HEK293 (cell line): ENCODE results near the gene CDC5L.

Experiments
- CTCF ChIA-PET: fragments of 350-600 bp; formaldehyde crosslinking; extraction: SDS; loops from one replicate; lab custom pipeline; 2021; ENCODE audit warnings: antibody characterized with exemption; lab: Yijun Ruan, JAX
- POLR2A ChIA-PET: fragments of 300-600 bp; formaldehyde crosslinking; extraction: SDS; loops from one replicate; lab custom pipeline; 2020; ENCODE audit warnings: antibody characterized with exemption, inconsistent platforms; lab: Yijun Ruan, JAX
- H3K27ac ChIP-seq: fragments of 200-500 bp; sonication (Bioruptor generic); 2 replicates; pipeline ENCODE4 v1.5.1; 2014; ENCODE audit warnings: low read depth, low read length, control low read depth, inconsistent platforms; ENCODE audit errors: extremely low read depth
- H3K36me3 ChIP-seq, 2 experiments: fragments of 200-500 bp in 1 of 2; sonication (Bioruptor generic) in 1 of 2; 1 replicate in 1 of 2; 2 replicates in 1 of 2; pipeline ENCODE4 v1.5.1; 2014 to 2017; ENCODE audit warnings: inconsistent platforms in 2 of 2, low read length in 2 of 2; ENCODE audit not compliant: control insufficient read depth in 2 of 2, insufficient read depth in 1 of 2
- H3K4me1 ChIP-seq: fragments of 200-500 bp; sonication (Bioruptor generic); 2 replicates; pipeline ENCODE4 v1.5.1; 2014; ENCODE audit warnings: mild to moderate bottlenecking, low read length, inconsistent platforms; ENCODE audit not compliant: control insufficient read depth, insufficient read depth
- H3K4me3 ChIP-seq: 2 replicates; pipeline ENCODE4 v1.5.1; 2011; ENCODE audit warnings: low read depth, mild to moderate bottlenecking, control low read depth, low read length, moderate library complexity
- H3K9me3 ChIP-seq: fragments of 200-500 bp; sonication (Bioruptor generic); 2 replicates; pipeline ENCODE4 v1.5.1; 2014; ENCODE audit warnings: low read depth, low read length, inconsistent platforms; ENCODE audit not compliant: control insufficient read depth, insufficient read depth
- HOXD13 ChIP-seq: sonication (generic); formaldehyde crosslinking; IDR thresholded peaks from 2 replicates; pipeline ENCODE4 v1.8.0; 2022; ENCODE audit warnings: missing genetic modification reagents, borderline replicate concordance
- IKZF3 ChIP-seq: fragments of 450-650 bp; IDR thresholded peaks from 2 replicates; pipeline ENCODE4 v1.5.0; 2018; ENCODE audit warnings: missing biosample characterization, mild to moderate bottlenecking, missing genetic modification characterization, moderate library complexity
- KLF1 ChIP-seq: fragments of 450-650 bp; formaldehyde crosslinking; IDR thresholded peaks from 2 replicates; pipeline ENCODE4 v1.5.1; 2016; ENCODE audit warnings: missing biosample characterization, missing genetic modification characterization
- KLF17 ChIP-seq: fragments of 450-650 bp; formaldehyde crosslinking; IDR thresholded peaks from 2 replicates; pipeline ENCODE4 v1.5.1; 2016; ENCODE audit warnings: missing biosample characterization, missing genetic modification characterization
- REPIN1 ChIP-seq: fragments of 450-650 bp; formaldehyde crosslinking; IDR thresholded peaks from 2 replicates; pipeline ENCODE4 v1.5.1; 2017; ENCODE audit warnings: missing biosample characterization, missing genetic modification characterization, low read depth
- SALL2 ChIP-seq: fragments of 450-650 bp; formaldehyde crosslinking; IDR thresholded peaks from 2 replicates; pipeline ENCODE4 v1.5.0; 2017; ENCODE audit warnings: missing biosample characterization, mild to moderate bottlenecking, missing genetic modification characterization, borderline replicate concordance
- SP7 ChIP-seq: fragments of 450-650 bp; formaldehyde crosslinking; IDR thresholded peaks from 2 replicates; pipeline ENCODE4 v1.5.1; 2016; ENCODE audit warnings: missing biosample characterization, missing genetic modification characterization
- WT1 ChIP-seq: fragments of 450-650 bp; formaldehyde crosslinking; IDR thresholded peaks from 2 replicates; pipeline ENCODE4 v1.5.1; 2016; ENCODE audit warnings: missing biosample characterization, missing genetic modification characterization
- ZBTB48 ChIP-seq: fragments of 450-650 bp; formaldehyde crosslinking; IDR thresholded peaks from 2 replicates; pipeline ENCODE4 v1.5.1; 2016; ENCODE audit warnings: missing biosample characterization, missing genetic modification characterization
- ZFP37 ChIP-seq: fragments of 450-650 bp; formaldehyde crosslinking; IDR thresholded peaks from 2 replicates; pipeline ENCODE4 v1.5.1; 2016; ENCODE audit warnings: missing biosample characterization, missing genetic modification characterization
- ZNF2 ChIP-seq: fragments of 450-650 bp; formaldehyde crosslinking; IDR thresholded peaks from 2 replicates; pipeline ENCODE4 v1.5.1; 2016; ENCODE audit warnings: missing biosample characterization, missing genetic modification characterization
- ZNF202 ChIP-seq: fragments of 450-650 bp; formaldehyde crosslinking; IDR thresholded peaks from 2 replicates; pipeline ENCODE4 v1.5.1; 2016; ENCODE audit warnings: missing biosample characterization, missing genetic modification characterization, borderline replicate concordance
- ZNF221 ChIP-seq: fragments of 450-650 bp; formaldehyde crosslinking; IDR thresholded peaks from 2 replicates; pipeline ENCODE4 v1.5.1; 2017; ENCODE audit warnings: missing biosample characterization, missing genetic modification characterization, borderline replicate concordance
- ZNF248 ChIP-seq: fragments of 450-650 bp; formaldehyde crosslinking; IDR thresholded peaks from 2 replicates; pipeline ENCODE4 v1.5.1; 2017; ENCODE audit warnings: missing biosample characterization, missing genetic modification characterization
- ZNF292 ChIP-seq: fragments of 450-650 bp; formaldehyde crosslinking; IDR thresholded peaks from 2 replicates; pipeline ENCODE4 v1.5.1; 2016; ENCODE audit warnings: low read depth, missing biosample characterization, missing genetic modification characterization, borderline replicate concordance
- ZNF311 ChIP-seq: fragments of 450-650 bp; formaldehyde crosslinking; IDR thresholded peaks from 2 replicates; pipeline ENCODE4 v1.5.1; 2017; ENCODE audit warnings: missing biosample characterization, missing genetic modification characterization, borderline replicate concordance
- ZNF362 ChIP-seq: fragments of 450-650 bp; formaldehyde crosslinking; IDR thresholded peaks from 2 replicates; pipeline ENCODE4 v1.5.1; 2016; ENCODE audit warnings: missing biosample characterization, missing genetic modification characterization
- ZNF37A ChIP-seq: fragments of 450-650 bp; IDR thresholded peaks from 2 replicates; pipeline ENCODE4 v1.5.1; 2018; ENCODE audit warnings: missing biosample characterization, missing genetic modification characterization
- ZNF404 ChIP-seq: fragments of 450-650 bp; formaldehyde crosslinking; IDR thresholded peaks from 2 replicates; pipeline ENCODE4 v1.5.1; 2017; ENCODE audit warnings: missing biosample characterization, missing genetic modification characterization
- ZNF426 ChIP-seq: fragments of 450-650 bp; formaldehyde crosslinking; IDR thresholded peaks from 2 replicates; pipeline ENCODE4 v1.5.1; 2017; ENCODE audit warnings: missing biosample characterization, missing genetic modification characterization, mild to moderate bottlenecking, inconsistent platforms, moderate library complexity
- ZNF501 ChIP-seq: fragments of 450-650 bp; formaldehyde crosslinking; IDR thresholded peaks from 2 replicates; pipeline ENCODE4 v1.5.1; 2016; ENCODE audit warnings: missing biosample characterization, missing genetic modification characterization
- ZNF558 ChIP-seq: fragments of 450-650 bp; formaldehyde crosslinking; IDR thresholded peaks from 2 replicates; pipeline ENCODE4 v1.5.1; 2016; ENCODE audit warnings: missing biosample characterization, missing genetic modification characterization
- ZNF561 ChIP-seq: fragments of 450-650 bp; IDR thresholded peaks from 2 replicates; pipeline ENCODE4 v1.5.1; 2018; ENCODE audit warnings: missing biosample characterization, missing genetic modification characterization, borderline replicate concordance
- ZNF701 ChIP-seq: fragments of 450-650 bp; formaldehyde crosslinking; IDR thresholded peaks from 2 replicates; pipeline ENCODE4 v1.5.1; 2016; ENCODE audit warnings: missing biosample characterization, missing genetic modification characterization
- ZNF76 ChIP-seq: fragments of 450-650 bp; formaldehyde crosslinking; IDR thresholded peaks from 2 replicates; pipeline ENCODE4; 2016; ENCODE audit warnings: low read depth, missing biosample characterization, missing genetic modification characterization, borderline replicate concordance
- TF ChIP-seq, protein P1 (sequence below): fragments of 450-650 bp; formaldehyde crosslinking; IDR thresholded peaks from 2 replicates; pipeline ENCODE4 v1.5.1; 2016; ENCODE audit warnings: missing biosample characterization, missing genetic modification characterization

Gene CDC5L

GRCh38 chr6:44415449-44415848, 27.9 kb downstream of the CDC5L start:
- no peaks in the 10 kb centered on the region for H3K9me3 ChIP-seq
- no peaks in the 10 kb centered on the region for H3K4me1 ChIP-seq
- CTCF ChIA-PET = interaction anchor here (0.7 to 1.3 kb wide), 2 partner anchors 16 to 41 kb away, joined by 4 to 9 read pairs; no protein-coding TSS in a partner anchor
- no peak for TF ChIP-seq ZNF76 (tag by site-specific recombination)
- TF ChIP-seq ZNF558 (tag by site-specific recombination) = no peak
- no peak for TF ChIP-seq ZNF248 (tag by site-specific recombination)
- TF ChIP-seq HOXD13 (CRISPR knock-in tag) = no peak
- TF ChIP-seq IKZF3 (tag by site-specific recombination) = no peak
- no peak for TF ChIP-seq ZNF292 (tag by site-specific recombination)
- TF ChIP-seq ZNF2 (tag by site-specific recombination) = no peak
- TF ChIP-seq ZNF311 (tag by site-specific recombination) = no peak
- no peak for TF ChIP-seq SALL2 (tag by site-specific recombination)
- TF ChIP-seq ZNF501 (tag by site-specific recombination) = no peak
- no peak for TF ChIP-seq WT1
- TF ChIP-seq ZNF426 = no peak
- TF ChIP-seq KLF17 (tag by site-specific recombination) = no peak
- no peak for TF ChIP-seq SP7 (tag by site-specific recombination)
- POLR2A ChIA-PET = interaction anchor here (0.6 kb wide), 1 partner anchor 28 kb away, joined by 3 read pairs; the partner anchor contains the start of gene CDC5L
- H3K4me3 ChIP-seq = no peak overlapping the region
- peaks cover 59 to 76% of the 10 kb centered on the region in 2 experiments for H3K36me3 ChIP-seq
- no peak overlapping the region for H3K27ac ChIP-seq

DNA sequence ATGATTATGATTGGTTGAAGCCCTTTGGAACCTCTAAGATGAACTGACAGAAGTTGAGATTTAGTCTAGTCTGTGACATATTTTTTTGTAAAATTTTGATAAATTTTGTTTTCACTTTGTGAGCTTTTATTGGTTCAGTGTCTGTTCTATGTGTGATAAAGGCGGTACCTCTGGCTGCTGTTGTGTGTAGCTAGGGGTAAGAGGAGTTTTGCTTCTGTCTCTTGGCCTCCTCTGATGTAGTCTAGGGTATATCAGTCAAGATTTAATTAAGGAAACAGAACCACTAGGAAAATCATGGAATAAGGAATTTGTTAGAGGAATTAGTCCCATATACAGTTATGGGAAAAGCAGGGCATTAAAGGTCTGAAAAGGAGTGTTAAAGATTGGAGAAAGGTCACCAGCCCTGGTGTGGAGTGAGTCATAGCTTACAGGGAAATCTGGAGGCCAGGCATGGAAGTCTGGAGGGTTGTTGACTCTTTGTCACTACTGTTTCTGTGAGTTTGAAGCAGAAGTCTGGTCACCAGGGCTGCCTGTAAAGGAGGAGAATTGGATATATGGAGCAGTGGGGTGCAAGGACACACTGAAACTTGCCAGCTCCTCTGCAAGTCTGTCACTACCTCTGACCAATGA, 28.5 kb downstream of the CDC5L start:
- H3K27ac ChIP-seq = no peak overlapping the region
- no peaks in the 10 kb centered on the region for H3K4me1 ChIP-seq
- ChIA-PET POLR2A (no interaction called here), CTCF (interaction anchor here (0.7 to 1.3 kb wide), 2 partner anchors 15 to 1247 kb away, joined by 3 to 9 read pairs; no protein-coding TSS in a partner anchor)
- peaks cover 59 to 79% of the 10 kb centered on the region in 2 experiments for H3K36me3 ChIP-seq
- no peaks in the 10 kb centered on the region for H3K9me3 ChIP-seq
- TF ChIP-seq ZNF701 (tag by site-specific recombination) (no peak), ZBTB48 (tag by site-specific recombination) (no peak), ZNF404 (tag by site-specific recombination) (no peak)
- TF ChIP-seq, all 188 proteins: peak for 0
- no peak overlapping the region for H3K4me3 ChIP-seq

DNA sequence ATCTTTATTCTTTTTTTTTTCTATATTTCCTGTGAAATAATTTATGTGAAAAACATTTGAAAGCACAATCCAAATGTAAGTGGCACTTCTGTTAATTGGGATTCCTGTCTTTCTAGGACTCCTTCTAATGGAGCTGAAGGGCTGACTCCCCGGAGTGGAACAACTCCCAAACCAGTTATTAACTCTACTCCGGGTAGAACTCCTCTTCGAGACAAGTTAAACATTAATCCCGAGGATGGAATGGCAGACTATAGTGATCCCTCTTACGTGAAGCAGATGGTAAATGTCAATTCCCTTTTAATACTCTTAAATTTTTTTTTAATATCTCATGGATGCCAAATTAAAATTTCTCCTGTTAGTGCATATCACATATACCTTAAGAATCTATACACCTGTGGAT, 35.0 kb downstream of the CDC5L start:
- no peak overlapping the region for H3K4me3 ChIP-seq
- H3K36me3 ChIP-seq = peaks cover 84 to 86% of the 10 kb centered on the region in 2 experiments
- ChIA-PET CTCF (interaction anchor here (0.7 to 2.4 kb wide), 5 partner anchors 9 to 1390 kb away, joined by 3 to 9 read pairs (median 4); no protein-coding TSS in a partner anchor), POLR2A (no interaction called here)
- H3K27ac ChIP-seq = no peak overlapping the region
- no peaks in the 10 kb centered on the region for H3K4me1 ChIP-seq
- no peaks in the 10 kb centered on the region for H3K9me3 ChIP-seq
- TF ChIP-seq ZNF362 (tag by site-specific recombination) (no peak), ZNF202 (tag by site-specific recombination) (no peak), ZNF558 (tag by site-specific recombination) (no peak), ZNF221 (tag by site-specific recombination) (no peak), KLF1 (no peak), ZFP37 (tag by site-specific recombination) (no peak), ZNF561 (tag by site-specific recombination) (no peak), ZNF37A (tag by site-specific recombination) (no peak), REPIN1 (tag by site-specific recombination) (no peak)
- TF ChIP-seq, protein P1, sequence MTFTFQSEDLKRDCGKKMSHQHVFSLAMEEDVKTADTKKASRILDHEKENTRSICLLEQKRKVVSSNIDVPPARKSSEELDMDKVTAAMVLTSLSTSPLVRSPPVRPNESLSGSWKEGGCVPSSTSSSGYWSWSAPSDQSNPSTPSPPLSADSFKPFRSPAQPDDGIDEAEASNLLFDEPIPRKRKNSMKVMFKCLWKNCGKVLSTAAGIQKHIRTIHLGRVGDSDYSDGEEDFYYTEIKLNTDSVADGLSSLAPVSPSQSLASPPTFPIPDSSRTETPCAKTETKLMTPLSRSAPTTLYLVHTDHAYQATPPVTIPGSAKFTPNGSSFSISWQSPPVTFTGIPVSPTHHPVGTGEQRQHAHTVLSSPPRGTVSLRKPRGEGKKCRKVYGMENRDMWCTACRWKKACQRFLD = no peak
